ENCODE results near the gene DDX52.
A peak's percentile ranks its signal among the peaks of the same experiment; 100 is the strongest.

Gene DDX52

DNA sequence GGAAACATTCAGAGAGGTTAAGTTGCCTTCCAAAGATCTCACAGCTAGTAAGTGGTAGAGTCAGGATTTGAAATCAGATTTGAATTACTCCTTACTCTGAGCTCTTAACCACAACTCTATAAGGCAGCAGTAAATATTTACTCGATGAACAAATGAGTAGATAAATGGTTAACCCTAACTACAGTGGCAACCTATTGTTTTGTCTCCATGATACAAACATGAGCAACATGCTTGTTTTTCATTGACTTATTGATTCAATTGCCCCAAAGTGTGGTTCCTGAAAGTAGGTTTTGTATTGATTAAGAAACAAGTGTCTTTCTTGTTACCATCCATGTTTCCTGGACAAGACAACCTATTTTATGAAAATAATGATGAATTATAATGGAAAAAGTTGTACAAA lies 34.8 kb upstream of the DDX52 start:
- ChIA-PET POLR2A (no interaction called here), CTCF (no interaction called here)
- no peak for DNase-seq (ENCODE audit: low read depth, low spot score)

DNA sequence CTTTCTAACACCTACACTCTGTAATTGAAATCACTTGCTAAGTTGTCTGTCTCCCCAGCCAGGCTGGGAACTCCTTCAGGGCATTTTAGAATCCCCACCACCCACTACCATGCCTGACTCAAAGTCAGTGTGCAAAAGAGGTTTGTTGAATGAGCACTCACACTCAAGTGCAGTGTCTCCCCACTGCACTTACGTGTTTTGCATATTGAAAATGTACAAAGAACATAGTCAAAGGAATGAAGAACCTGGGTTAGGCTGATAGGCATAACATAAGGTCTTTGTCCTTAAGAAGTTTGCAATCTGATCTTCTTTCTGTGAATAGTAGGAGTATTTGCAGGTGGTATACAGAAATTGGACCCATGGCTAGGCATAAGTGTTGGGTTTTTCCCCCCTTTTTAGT lies 33.8 kb upstream of the DDX52 start:
- TF ChIP-seq, protein P1, sequence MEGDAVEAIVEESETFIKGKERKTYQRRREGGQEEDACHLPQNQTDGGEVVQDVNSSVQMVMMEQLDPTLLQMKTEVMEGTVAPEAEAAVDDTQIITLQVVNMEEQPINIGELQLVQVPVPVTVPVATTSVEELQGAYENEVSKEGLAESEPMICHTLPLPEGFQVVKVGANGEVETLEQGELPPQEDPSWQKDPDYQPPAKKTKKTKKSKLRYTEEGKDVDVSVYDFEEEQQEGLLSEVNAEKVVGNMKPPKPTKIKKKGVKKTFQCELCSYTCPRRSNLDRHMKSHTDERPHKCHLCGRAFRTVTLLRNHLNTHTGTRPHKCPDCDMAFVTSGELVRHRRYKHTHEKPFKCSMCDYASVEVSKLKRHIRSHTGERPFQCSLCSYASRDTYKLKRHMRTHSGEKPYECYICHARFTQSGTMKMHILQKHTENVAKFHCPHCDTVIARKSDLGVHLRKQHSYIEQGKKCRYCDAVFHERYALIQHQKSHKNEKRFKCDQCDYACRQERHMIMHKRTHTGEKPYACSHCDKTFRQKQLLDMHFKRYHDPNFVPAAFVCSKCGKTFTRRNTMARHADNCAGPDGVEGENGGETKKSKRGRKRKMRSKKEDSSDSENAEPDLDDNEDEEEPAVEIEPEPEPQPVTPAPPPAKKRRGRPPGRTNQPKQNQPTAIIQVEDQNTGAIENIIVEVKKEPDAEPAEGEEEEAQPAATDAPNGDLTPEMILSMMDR (IDR thresholded peaks at IDR 0.05; ENCODE audit: insufficient read depth, low read length, missing control alignments), result no peak
- no peak overlapping the region for H3K4me3 ChIP-seq (ENCODE audit: low read depth, low read length)
- ChIA-PET CTCF (no interaction called here), POLR2A (no interaction called here)
- DNase-seq (ENCODE audit: low read depth, low spot score), result no peak

More for the DNA sequence above, 34.8 kb upstream of the DDX52 start:
- H3K4me3 ChIP-seq (ENCODE audit: low read depth, low read length), result no peak overlapping the region
- TF ChIP-seq, protein P1 (IDR thresholded peaks at IDR 0.05; ENCODE audit: insufficient read depth, low read length, missing control alignments), result no peak

DNA sequence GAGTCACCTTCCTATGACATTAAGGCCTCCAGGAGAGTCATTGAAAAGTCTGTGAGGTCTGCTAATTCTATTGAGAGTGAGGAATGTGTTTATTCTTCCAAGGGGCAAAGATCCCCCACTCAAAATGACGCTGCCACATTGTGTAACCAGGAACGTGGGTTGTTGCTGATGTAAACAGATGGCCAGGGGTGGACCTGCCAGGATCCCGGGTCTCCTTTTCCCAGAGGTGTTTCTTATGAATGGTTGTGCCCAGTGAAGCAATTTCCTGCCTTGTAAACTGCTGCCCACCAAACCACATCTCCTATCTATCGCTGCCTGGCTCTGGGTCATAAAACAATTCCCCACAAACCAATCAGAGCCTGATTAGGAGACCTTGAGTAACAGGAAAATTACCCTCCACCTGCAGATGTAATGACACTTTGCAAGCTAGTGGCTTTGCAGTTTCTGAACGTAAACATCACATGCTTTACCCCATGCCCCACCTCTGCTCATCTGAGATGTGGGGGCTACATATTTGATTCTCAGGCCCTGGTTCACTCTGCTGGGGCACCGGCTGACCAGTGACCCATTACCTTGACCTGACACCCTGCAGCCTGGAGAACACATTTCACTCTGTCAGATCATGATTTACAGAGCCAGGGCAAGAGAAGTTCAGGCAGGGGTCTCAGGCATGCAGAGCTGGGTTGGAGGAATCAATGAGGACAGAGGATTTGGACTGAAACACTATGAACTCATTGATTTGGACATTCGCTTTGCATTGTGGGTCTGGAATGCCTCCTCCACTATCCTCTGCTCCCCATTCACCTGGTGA lies 33.1 kb upstream of the DDX52 start:
- no peak for DNase-seq (ENCODE audit: low read depth, low spot score)
- ChIA-PET CTCF (interaction anchor here (0.9 kb wide), 1 partner anchor 26 kb away, joined by 3 read pairs; no protein-coding TSS in a partner anchor), POLR2A (no interaction called here)
- no peak overlapping the region for H3K4me3 ChIP-seq (ENCODE audit: low read depth, low read length)
- TF ChIP-seq, protein P1 (IDR thresholded peaks at IDR 0.05; ENCODE audit: insufficient read depth, low read length, missing control alignments), result no peak

DNA sequence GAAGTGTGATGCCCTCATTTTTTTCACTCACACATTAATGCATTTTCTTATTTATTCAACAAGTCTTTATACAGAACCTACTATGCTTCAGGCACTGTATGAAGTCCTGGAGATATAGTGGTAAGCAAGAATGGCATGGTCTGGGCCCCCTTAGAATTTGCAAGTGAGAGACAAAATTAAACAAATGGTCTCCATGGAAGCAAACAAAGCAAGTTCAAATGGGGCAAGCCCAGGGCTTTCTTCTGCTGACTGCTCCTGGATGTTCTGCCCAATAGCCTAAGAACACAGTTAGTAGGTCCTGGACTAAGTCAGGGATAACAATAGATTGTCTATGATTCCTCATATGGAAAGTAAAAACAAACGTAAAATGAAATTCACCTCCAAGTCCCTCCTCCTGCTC lies 31.3 kb upstream of the DDX52 start:
- DNase-seq (ENCODE audit: low read depth, low spot score), result no peak
- H3K4me3 ChIP-seq (ENCODE audit: low read depth, low read length), result no peak overlapping the region
- CTCF ChIA-PET, result interaction anchor here (0.8 kb wide), 1 partner anchor 118 kb away, joined by 3 read pairs; no protein-coding TSS in a partner anchor
- TF ChIP-seq, protein P1 (IDR thresholded peaks at IDR 0.05; ENCODE audit: insufficient read depth, low read length, missing control alignments), result no peak
- POLR2A ChIA-PET, result no interaction called here

DNA sequence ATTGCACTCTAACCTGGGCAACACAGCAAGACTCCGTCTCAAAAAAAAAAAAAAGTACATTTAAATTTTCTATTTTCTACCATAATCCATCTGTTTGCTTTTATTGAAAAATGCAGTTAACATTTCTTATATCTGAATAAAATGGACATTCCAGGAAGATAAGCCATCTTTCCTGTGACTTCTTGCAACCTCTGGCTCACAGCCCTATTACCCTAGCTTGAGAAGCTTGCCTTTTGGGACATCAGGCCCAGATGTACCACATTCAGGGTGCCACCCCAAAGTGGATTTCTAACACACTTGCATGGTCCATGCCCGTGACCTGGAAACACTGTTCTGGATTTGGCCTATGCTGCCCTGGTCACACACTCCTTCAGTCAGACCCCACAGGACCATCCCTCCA lies 30.1 kb upstream of the DDX52 start:
- CTCF ChIA-PET, result interaction anchor here (0.9 to 3.2 kb wide), 4 partner anchors 12 to 142 kb away, joined by 3 to 26 read pairs (median 17); no protein-coding TSS in a partner anchor
- no peak for DNase-seq (ENCODE audit: low read depth, low spot score)
- TF ChIP-seq, protein P1 (IDR thresholded peaks at IDR 0.05; ENCODE audit: insufficient read depth, low read length, missing control alignments), result no peak
- POLR2A ChIA-PET, result no interaction called here
- H3K4me3 ChIP-seq (ENCODE audit: low read depth, low read length), result no peak overlapping the region

DNA sequence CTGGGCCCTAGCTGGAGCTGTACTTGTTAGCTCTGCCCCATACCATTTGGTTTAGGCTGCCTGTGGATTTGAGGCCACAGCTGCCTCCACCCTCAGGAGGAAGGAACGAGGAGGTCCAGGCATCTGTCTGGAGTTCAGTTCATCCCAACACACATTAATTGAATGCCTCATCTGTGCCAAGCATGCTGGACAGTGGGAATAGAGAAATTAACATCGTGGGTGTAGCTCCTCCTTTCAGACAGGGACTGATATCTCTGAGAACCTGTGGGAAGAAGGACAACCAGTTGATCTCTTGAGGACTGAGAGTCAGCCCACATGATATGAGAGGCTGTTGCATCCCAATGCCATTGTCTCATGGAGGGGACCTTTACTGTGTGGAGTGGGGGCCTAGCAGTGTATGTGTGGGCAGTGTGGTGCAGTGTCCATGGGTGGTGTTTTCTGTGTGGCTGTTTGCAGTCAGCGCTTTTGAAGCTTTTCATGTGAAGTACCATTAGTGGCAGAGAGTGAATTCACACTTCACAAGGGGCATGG lies 29.4 kb upstream of the DDX52 start:
- H3K4me3 ChIP-seq (ENCODE audit: low read depth, low read length), result no peak overlapping the region
- DNase-seq (ENCODE audit: low read depth, low spot score), result peak; percentile 31
- TF ChIP-seq, protein P1 (IDR thresholded peaks at IDR 0.05; ENCODE audit: insufficient read depth, low read length, missing control alignments), result no peak
- ChIA-PET POLR2A (no interaction called here), CTCF (interaction anchor here (0.9 to 3.4 kb wide), 8 partner anchors 13 to 143 kb away, joined by 3 to 26 read pairs (median 10); no protein-coding TSS in a partner anchor)

All from AG04449 (cell line).